AG04449 (cell line): Measurements from ENCODE around the gene C3AR1.

Experiments used
- CTCF ChIA-PET: fragments of 350-600 bp; formaldehyde crosslinking; extraction: SDS; loops from one replicate; lab custom pipeline; 2021; ENCODE audit warnings: antibody characterized with exemption; lab: Yijun Ruan, JAX
- POLR2A ChIA-PET: fragments of 400-600, 350-600 bp; formaldehyde crosslinking; extraction: SDS; loops from one replicate; lab custom pipeline; 2020; ENCODE audit warnings: antibody characterized with exemption, inconsistent platforms; lab: Yijun Ruan, JAX
- DNase-seq: peaks from one replicate; pipeline ENCODE4 v3.0.0-alpha.2; 2010; ENCODE audit warnings: low read depth, low spot score
- H3K4me3 ChIP-seq: 2 replicates; pipeline ENCODE4 v1.5.1; 2011; ENCODE audit warnings: low read depth, mild to moderate bottlenecking, control low read depth, low read length
- CTCF ChIP-seq: IDR thresholded peaks from one replicate; pipeline ENCODE4 v1.5.1; 2011; ENCODE audit warnings: mild to moderate bottlenecking, moderate library complexity, low read length, control low read depth, inconsistent platforms; ENCODE audit not compliant: insufficient read depth; ENCODE audit errors: missing control alignments

The C3AR1 gene

GRCh38 chr12:8012651-8013309 is 53.4 kb downstream of the C3AR1 start:
- CTCF ChIA-PET: interaction anchor here (1.3 to 2.0 kb wide), 2 partner anchors 18 to 79 kb away, joined by 3 to 5 read pairs; no protein-coding TSS in a partner anchor
- H3K4me3 ChIP-seq: no peak overlapping the region
- no peak for TF ChIP-seq CTCF
- DNase-seq: no peak
- POLR2A ChIA-PET: no interaction called here

- TF ChIP-seq CTCF: no peak
- DNase-seq: no peak
- ChIA-PET POLR2A (interaction anchor here (0.6 kb wide), 1 partner anchor 80 kb away, joined by 3 read pairs; no protein-coding TSS in a partner anchor), CTCF (no interaction called here)
- H3K4me3 ChIP-seq: no peak overlapping the region
These were observed 54.8 kb downstream of the C3AR1 start for GRCh38 chr12:8011331-8011730.
